H1 (cell line): ENCODE data around the gene EHD4. TPM values are rescaled to one million over a fixed set of nuclear protein-coding genes. Genes with fewer than 3 reads are reported as not detected.

Experiments
- CTCF ChIA-PET: fragments of 300-600 bp; sonication (Branson Sonifier 250); formaldehyde crosslinking; loops from one replicate; lab custom pipeline; 2021; ENCODE audit not compliant: partially characterized antibody; lab: Charles Lee
- POLR2A ChIA-PET: fragments of 300-600 bp; sonication (Branson Sonifier 250); formaldehyde crosslinking; loops from one replicate; lab custom pipeline; 2021; ENCODE audit warnings: inconsistent platforms; ENCODE audit not compliant: partially characterized antibody; lab: Charles Lee
- DNase-seq, 2 experiments: peaks; one replicate each; pipeline versions ENCODE4 v3.0.0 to v3.0.0-alpha.2; 2010 to 2022; ENCODE audit warnings: low spot score in 2 of 2, low read depth in 1 of 2, mixed read lengths in 1 of 2
- FAIRE-seq: peaks from 2 replicates; lab custom pipeline; 2011; peaks lifted over from hg19 to GRCh38; lab: Jason Lieb, UNC
- H2AFZ ChIP-seq: 2 replicates; pipeline ENCODE4 v1.8.1; 2012; ENCODE audit warnings: low read length, inconsistent platforms
- H2AK5ac ChIP-seq: 2 replicates; pipeline ENCODE4 v1.6.1; 2013; ENCODE audit warnings: low read depth, low read length
- H2BK120ac ChIP-seq: replicated peaks from 2 replicates; pipeline ENCODE3; 2013; ENCODE audit warnings: low read depth, low read length, inconsistent platforms
- H2BK12ac ChIP-seq: 2 replicates; pipeline ENCODE4 v1.6.1; 2013; ENCODE audit warnings: low read depth, low read length
- H2BK15ac ChIP-seq: 2 replicates; pipeline ENCODE4 v1.6.1; 2013; ENCODE audit warnings: low read length
- H2BK20ac ChIP-seq: 2 replicates; pipeline ENCODE4 v1.6.1; 2013; ENCODE audit warnings: low read length
- H2BK5ac ChIP-seq: 2 replicates; pipeline ENCODE4 v1.6.1; 2013; ENCODE audit warnings: low read depth, low read length
- H3K14ac ChIP-seq: 2 replicates; pipeline ENCODE4 v1.6.1; 2013; ENCODE audit warnings: inconsistent platforms; ENCODE audit not compliant: insufficient read length
- H3K18ac ChIP-seq: 2 replicates; pipeline ENCODE4 v1.6.1; 2013; ENCODE audit warnings: low read length; ENCODE audit errors: extremely low read depth
- H3K23ac ChIP-seq: 2 replicates; pipeline ENCODE4 v1.6.1; 2013; ENCODE audit warnings: inconsistent platforms; ENCODE audit not compliant: insufficient read length
- H3K23me2 ChIP-seq: 2 replicates; pipeline ENCODE4 v1.6.1; 2013; ENCODE audit warnings: low read depth, low read length
- H3K27ac ChIP-seq: 2 replicates; pipeline ENCODE4 v1.6.1; 2011; ENCODE audit warnings: low read depth, low read length, inconsistent platforms
- H3K27me3 ChIP-seq, 4 experiments: replicated peaks in 1 of 4; 1 replicate in 1 of 4; 2 replicates in 3 of 4; pipeline versions ENCODE4 v1.6.1 to v1.8.1; 2011 to 2013; ENCODE audit warnings: low read length in 3 of 4, mild to moderate bottlenecking in 3 of 4, inconsistent platforms in 2 of 4, mixed read lengths in 2 of 4, moderate library complexity in 1 of 4; ENCODE audit not compliant: control insufficient read depth in 3 of 4, insufficient read depth in 3 of 4; ENCODE audit errors: extremely low read depth in 1 of 4
- H3K36me3 ChIP-seq, 4 experiments: 2 replicates each; pipeline versions ENCODE4 v1.6.1 to v1.8.1; 2011 to 2013; ENCODE audit warnings: mild to moderate bottlenecking in 4 of 4, low read length in 3 of 4, moderate library complexity in 2 of 4, control low read depth in 1 of 4, inconsistent platforms in 1 of 4; ENCODE audit not compliant: insufficient read depth in 4 of 4, control insufficient read depth in 2 of 4
- H3K4ac ChIP-seq: replicated peaks from 2 replicates; pipeline ENCODE3; 2013; ENCODE audit warnings: low read length, low read depth, mixed read lengths, inconsistent platforms; ENCODE audit not compliant: insufficient read length
- H3K4me1 ChIP-seq, 4 experiments: replicated peaks in 1 of 4; 1 replicate in 1 of 4; 2 replicates in 3 of 4; pipeline versions ENCODE4 v1.6.1 to v1.8.1; 2011 to 2013; ENCODE audit warnings: low read length in 3 of 4, inconsistent platforms in 2 of 4, mixed read lengths in 1 of 4; ENCODE audit not compliant: insufficient read depth in 4 of 4, control insufficient read depth in 3 of 4
- H3K4me2 ChIP-seq, 2 experiments: 2 replicates each; pipeline versions ENCODE4 v1.6.1 to v1.8.1; 2011 to 2013; ENCODE audit warnings: low read depth in 2 of 2, low read length in 2 of 2, control low read depth in 1 of 2, inconsistent platforms in 1 of 2, mild to moderate bottlenecking in 1 of 2; ENCODE audit not compliant: insufficient read depth in 1 of 2
- H3K4me3 ChIP-seq, 4 experiments: fragments of 200-600, 300-600 bp in 1 of 4; sonication (generic), shearing (Covaris generic), sonication (Bioruptor Twin) in 1 of 4; 2 replicates each; pipeline versions ENCODE4 v1.5.1 to v1.8.1; 2011 to 2016; ENCODE audit warnings: low read length in 4 of 4, low read depth in 3 of 4, control low read depth in 2 of 4, inconsistent platforms in 2 of 4, mild to moderate bottlenecking in 2 of 4, mixed read lengths in 1 of 4, moderate library complexity in 1 of 4; ENCODE audit not compliant: insufficient read depth in 2 of 4; ENCODE audit errors: extremely low read depth in 1 of 4
- H3K56ac ChIP-seq: replicated peaks from 2 replicates; pipeline ENCODE3; 2013; ENCODE audit warnings: low read depth, mild to moderate bottlenecking, mixed read lengths, low read length, inconsistent platforms; ENCODE audit not compliant: insufficient read length
- H3K79me1 ChIP-seq: 2 replicates; pipeline ENCODE4 v1.6.1; 2013; ENCODE audit warnings: low read depth, low read length, control low read depth
- H3K79me2 ChIP-seq, 2 experiments: 2 replicates each; pipeline versions ENCODE4 v1.6.1 to v1.8.1; 2012 to 2013; ENCODE audit warnings: low read length in 2 of 2, mild to moderate bottlenecking in 2 of 2, inconsistent platforms in 1 of 2; ENCODE audit not compliant: insufficient read depth in 2 of 2, control insufficient read depth in 1 of 2
- H3K9ac ChIP-seq, 4 experiments: replicated peaks in 1 of 4; 1 replicate in 1 of 4; 2 replicates in 3 of 4; pipeline versions ENCODE4 v1.6.1 to v1.8.1; 2011 to 2013; ENCODE audit warnings: low read depth in 3 of 4, low read length in 3 of 4, control low read depth in 2 of 4, mild to moderate bottlenecking in 2 of 4, moderate library complexity in 2 of 4, inconsistent platforms in 1 of 4; ENCODE audit errors: extremely low read depth in 1 of 4
- H3K9me3 ChIP-seq, 2 experiments: 2 replicates each; pipeline versions ENCODE4 v1.6.1 to v1.8.1; 2012 to 2013; ENCODE audit warnings: mild to moderate bottlenecking in 2 of 2, moderate library complexity in 2 of 2, control low read depth in 1 of 2, inconsistent platforms in 1 of 2, low read depth in 1 of 2, low read length in 1 of 2, mixed read lengths in 1 of 2; ENCODE audit not compliant: insufficient read depth in 2 of 2
- H4K20me1 ChIP-seq, 2 experiments: replicated peaks in 1 of 2; 2 replicates each; pipeline versions ENCODE3 to v1.8.1; 2011 to 2013; ENCODE audit warnings: inconsistent platforms in 2 of 2, low read length in 2 of 2, mild to moderate bottlenecking in 1 of 2; ENCODE audit not compliant: insufficient read depth in 2 of 2, control insufficient read depth in 1 of 2
- H4K5ac ChIP-seq: 2 replicates; pipeline ENCODE4 v1.6.1; 2013; ENCODE audit warnings: low read length, low read depth, mixed read lengths, inconsistent platforms; ENCODE audit not compliant: insufficient read length
- H4K8ac ChIP-seq: 2 replicates; pipeline ENCODE4 v1.8.0; 2013; ENCODE audit warnings: mild to moderate bottlenecking, moderate library complexity, low read length, inconsistent platforms; ENCODE audit not compliant: insufficient read depth; ENCODE audit errors: extremely low read depth
- H4K91ac ChIP-seq: replicated peaks from 2 replicates; pipeline ENCODE3; 2013; ENCODE audit warnings: low read length, mixed read lengths, inconsistent platforms; ENCODE audit not compliant: insufficient read length
- CHD2 ChIP-seq: IDR thresholded peaks from 2 replicates; pipeline ENCODE4 v1.6.1; 2012; ENCODE audit warnings: low read length, improper control_type of control experiment
- E2F6 ChIP-seq: IDR thresholded peaks from 2 replicates; pipeline ENCODE4 v1.6.1; 2012; ENCODE audit warnings: inconsistent platforms
- HDAC6 ChIP-seq: IDR thresholded peaks from one replicate; pipeline ENCODE4 v1.7.1; 2012; ENCODE audit warnings: low read depth, mild to moderate bottlenecking, inconsistent platforms, low read length, moderate library complexity
- KDM5A ChIP-seq: fragments of 200-600 bp; IDR thresholded peaks from 2 replicates; pipeline ENCODE4 v1.7.1; 2012; ENCODE audit warnings: mild to moderate bottlenecking, low read length, inconsistent platforms, mixed read lengths
- NRF1 ChIP-seq: IDR thresholded peaks from 2 replicates; pipeline ENCODE4 v1.6.1; 2011; ENCODE audit warnings: mild to moderate bottlenecking, low read depth, low read length, improper control_type of control experiment
- POLR2AphosphoS5 ChIP-seq: IDR thresholded peaks from 2 replicates; pipeline ENCODE4 v1.6.1; 2011; ENCODE audit warnings: low read depth, low read length
- RNF2 ChIP-seq: fragments of 200-900, 300-1000 bp; sonication (generic); IDR thresholded peaks from 2 replicates; pipeline ENCODE4 v1.7.1; 2016; ENCODE audit warnings: borderline replicate concordance, low read depth, mild to moderate bottlenecking, antibody characterized with exemption, low read length; ENCODE audit not compliant: poor library complexity, severe bottlenecking; ENCODE audit errors: missing control alignments
- SIN3A ChIP-seq, 2 experiments: IDR thresholded peaks in 1 of 2; conservative IDR thresholded peaks in 1 of 2; 2 replicates each; pipeline ENCODE4 v1.6.1; 2011 to 2012; ENCODE audit warnings: low read length in 2 of 2, improper control_type of control experiment in 1 of 2, low read depth in 1 of 2, mild to moderate bottlenecking in 1 of 2
- SP2 ChIP-seq: IDR thresholded peaks from 2 replicates; pipeline ENCODE4 v1.6.1; 2012; ENCODE audit warnings: mild to moderate bottlenecking, low read length, inconsistent platforms
- SUZ12 ChIP-seq: fragments of 200-600 bp; sonication (generic); IDR thresholded peaks from 2 replicates; pipeline ENCODE4 v1.6.1; 2012; ENCODE audit warnings: mild to moderate bottlenecking, inconsistent platforms, low read length, moderate library complexity, mixed read lengths
- TBP ChIP-seq: IDR thresholded peaks from 2 replicates; pipeline ENCODE4 v1.6.1; 2011; ENCODE audit warnings: low read depth, low read length, improper control_type of control experiment
- ZNF274 ChIP-seq: IDR thresholded peaks from 2 replicates; pipeline ENCODE4 v1.7.0; 2012; ENCODE audit warnings: low read length, borderline replicate concordance; ENCODE audit errors: extremely low read depth
- WGBS, 2 experiments: shearing (Covaris generic) in 1 of 2; methylation state at CpG; one replicate each; pipeline versions ENCODE4 v1.1.6 to v1.1.7; 2013 to 2015; ENCODE audit warnings: low lambda C conversion rate in 2 of 2, mixed read lengths in 2 of 2, inconsistent platforms in 1 of 2, low coverage in 1 of 2, missing lambda C conversion rate in 1 of 2; ENCODE audit not compliant: insufficient replicate concordance in 2 of 2, insufficient coverage in 1 of 2, insufficient read length in 1 of 2; ENCODE audit errors: extremely low coverage in 1 of 2, missing lambda C conversion rate in 1 of 2; 5-methylcytosine and 5-hydroxymethylcytosine counted together
- polyA plus RNA-seq, 7 experiments: library from polyadenylated mRNA; depleted of rRNA in 3 of 7; stranded (reverse) in 5 of 7; unstranded in 2 of 7; fragments of >200 nt in 5 of 7; fragments of 200-250 nt in 2 of 7; gene quantifications; 1 replicate in 5 of 7; 2 replicates in 1 of 7; 4 replicates in 1 of 7; pipeline versions ENCODE4 v1.2.1 to v1.2.3, GENCODE V29; 2011 to 2013; ENCODE audit warnings: missing spikeins in 2 of 7, mixed read lengths in 2 of 7
- total RNA-seq: library from RNA; stranded (reverse); fragmentation: NEBNext Ultra II Directional; extraction: Animal tissue kit (Norgen Biotek cat#: 25700); gene quantifications from 2 replicates; pipeline ENCODE4 v1.2.1, GENCODE V29; 2021

Gene EHD4
- total and polyA plus RNA-seq, 2 of the 8 experiments (the other 6 are each of a cell fraction or from before 2014, with no cell fraction given): 17.5 to 24.5 TPM

- Histone ChIP-seq H3K4ac (no peak overlapping the region), H4K5ac (no peak overlapping the region), H3K23me2 (no peaks in the 10 kb centered on the region), H3K56ac (no peak overlapping the region), H3K36me3 (peaks cover 7 to 21% (median 17%) of the 10 kb centered on the region in 4 experiments; a peak in 7 of 8 replicates), H2BK120ac (no peak overlapping the region), H2BK20ac (no peak overlapping the region), H4K20me1 (peaks cover 0 to 26% of the 10 kb centered on the region in 2 experiments), H3K23ac (no peak overlapping the region), H3K79me1 (peaks cover 2% of the 10 kb centered on the region; the same call in 1 of the 2 replicates), H3K27me3 (no peaks in the 10 kb centered on the region; a peak in 1 of 7 replicates), H2BK5ac (no peak overlapping the region), H3K27ac (no peak overlapping the region; the same call in 1 of the 2 replicates), H4K8ac (no peak overlapping the region), H3K79me2 (no peaks in the 10 kb centered on the region), H3K4me1 (peaks cover 0 to 3% (median 2%) of the 10 kb centered on the region in 4 experiments; a peak in 1 of 7 replicates), H3K9ac (no peak overlapping the region), H3K4me2 (no peak overlapping the region), H2AK5ac (no peak overlapping the region), H3K4me3 (no peak overlapping the region), H2BK15ac (no peak overlapping the region), H2BK12ac (no peak overlapping the region), H4K91ac (no peak overlapping the region), H3K9me3 (no peaks in the 10 kb centered on the region), H2AFZ (no peak overlapping the region), H3K14ac (no peak overlapping the region), H3K18ac (no peak overlapping the region)
- ChIA-PET CTCF (interaction anchor here (0.5 to 11.0 kb wide), 8 partner anchors 8 to 1230 kb away, joined by 3 to 105 read pairs (median 4); partner anchors contain the start of gene MAPKBP1), POLR2A (no interaction called here)
- WGBS, 2 experiments: 88% methylated on average over 17 of the region's 17 CpGs; no CpG with 5 or more reads in 1 of the 2 experiments
- DNase-seq (no peak), FAIRE-seq (no peak)
- TF ChIP-seq POLR2AphosphoS5 (no peak), KDM5A (no peak), CHD2 (no peak), SP2 (no peak), E2F6 (no peak), SIN3A (conservative IDR thresholded peaks at IDR 0.05 in 1 of 2, IDR thresholded peaks at IDR 0.05 in 1 of 2; ENCODE audit: low read depth in 1 of 2, low read length in 2 of 2) (no peak), ZNF274 (no peak), SUZ12 (no peak), HDAC6 (no peak), RNF2 (no peak), TBP (no peak), NRF1 (no peak)
Measured at GRCh38 chr15:41908736-41909461, 63.5 kb downstream of the EHD4 start.
